Measurements from ENCODE around the gene ASF1B. TPM values are rescaled to one million over a fixed set of nuclear protein-coding genes. Genes with fewer than 3 reads are reported as not detected.

ASF1B gene
- total RNA-seq, 6 donors from 2014 or later = 1.2 to 4.9 (median 3.0) TPM

DNA sequence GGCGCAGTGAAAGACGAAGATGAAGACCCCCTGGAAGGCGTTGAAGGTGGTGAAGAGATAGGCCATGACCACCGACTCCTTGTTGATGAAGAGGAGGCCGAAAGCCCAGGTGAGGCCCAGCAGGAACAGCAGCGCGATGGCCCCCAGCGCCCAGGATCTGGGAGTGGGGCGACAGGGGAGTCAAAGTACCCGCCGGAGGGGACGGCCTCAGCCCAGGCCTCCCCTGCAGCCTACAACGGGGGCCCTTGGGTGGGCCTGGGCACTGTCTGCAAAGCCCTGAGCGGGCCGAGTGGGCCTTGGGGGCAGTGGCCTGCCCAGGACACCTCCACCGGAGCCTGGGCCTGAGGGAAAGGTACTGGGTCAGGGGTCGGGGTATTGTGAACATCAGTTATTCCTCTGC, 19.0 kb upstream of the ASF1B start:
- WGBS, 2 donors = 91 to 98% methylated on average over 11 to 13 of the region's 17 CpGs
- H3K4me1 ChIP-seq = peaks cover 9 to 11% (median 10%) of the 10 kb centered on the region in 4 donors
- ATAC-seq (ENCODE audit: low FRiP score in 2 of 2) = no peak

DNA sequence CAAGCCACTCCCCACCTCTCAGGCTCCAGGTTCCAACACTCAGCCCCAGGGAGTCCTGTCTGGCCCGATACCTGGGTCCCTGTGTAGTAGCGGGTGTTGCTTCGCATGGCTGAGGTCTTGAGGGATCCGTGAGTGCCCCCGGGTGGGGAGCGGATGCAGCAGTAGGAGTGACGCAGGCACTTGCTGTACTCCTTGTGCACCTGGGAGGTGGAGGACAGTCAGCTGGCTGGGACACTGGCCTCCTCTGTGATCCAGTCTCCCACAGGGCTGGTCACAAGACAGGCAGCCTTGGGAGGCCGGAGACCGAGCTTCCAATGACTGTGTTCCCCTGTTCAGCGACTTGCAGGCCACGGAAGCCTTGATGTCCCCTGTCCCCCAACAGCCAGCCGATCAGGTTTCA, 16.3 kb upstream of the ASF1B start:
- Histone ChIP-seq H3K36me3 (peaks cover 0 to 47% (median 38%) of the 10 kb centered on the region in 4 donors), H3K27ac (no peak overlapping the region), H3K27me3 (no peaks in the 10 kb centered on the region), H3K4me3 (no peak overlapping the region), H3K4me1 (peaks cover 32 to 36% (median 35%) of the 10 kb centered on the region in 4 donors), H3K9me3 (no peaks in the 10 kb centered on the region)
- no peak for DNase-seq
- no peak for ATAC-seq (ENCODE audit: low FRiP score in 2 of 2)
- WGBS, 2 donors = 91 to 93% methylated on average over 5 to 12 of the region's 12 CpGs
- TF ChIP-seq, protein P1, sequence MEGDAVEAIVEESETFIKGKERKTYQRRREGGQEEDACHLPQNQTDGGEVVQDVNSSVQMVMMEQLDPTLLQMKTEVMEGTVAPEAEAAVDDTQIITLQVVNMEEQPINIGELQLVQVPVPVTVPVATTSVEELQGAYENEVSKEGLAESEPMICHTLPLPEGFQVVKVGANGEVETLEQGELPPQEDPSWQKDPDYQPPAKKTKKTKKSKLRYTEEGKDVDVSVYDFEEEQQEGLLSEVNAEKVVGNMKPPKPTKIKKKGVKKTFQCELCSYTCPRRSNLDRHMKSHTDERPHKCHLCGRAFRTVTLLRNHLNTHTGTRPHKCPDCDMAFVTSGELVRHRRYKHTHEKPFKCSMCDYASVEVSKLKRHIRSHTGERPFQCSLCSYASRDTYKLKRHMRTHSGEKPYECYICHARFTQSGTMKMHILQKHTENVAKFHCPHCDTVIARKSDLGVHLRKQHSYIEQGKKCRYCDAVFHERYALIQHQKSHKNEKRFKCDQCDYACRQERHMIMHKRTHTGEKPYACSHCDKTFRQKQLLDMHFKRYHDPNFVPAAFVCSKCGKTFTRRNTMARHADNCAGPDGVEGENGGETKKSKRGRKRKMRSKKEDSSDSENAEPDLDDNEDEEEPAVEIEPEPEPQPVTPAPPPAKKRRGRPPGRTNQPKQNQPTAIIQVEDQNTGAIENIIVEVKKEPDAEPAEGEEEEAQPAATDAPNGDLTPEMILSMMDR (IDR thresholded peaks at IDR 0.05) = no peak
- TF ChIP-seq POLR2A (IDR thresholded peaks at IDR 0.05) = no peak
- TF ChIP-seq POLR2AphosphoS5 (IDR thresholded peaks at IDR 0.05) = no peak
- no peak for TF ChIP-seq EP300 (IDR thresholded peaks at IDR 0.05)

More for the DNA sequence above, 19.0 kb upstream of the ASF1B start:
- Histone ChIP-seq H3K36me3 (peaks cover 0 to 70% (median 56%) of the 10 kb centered on the region in 4 donors), H3K9me3 (no peaks in the 10 kb centered on the region), H3K27ac (no peak overlapping the region), H3K4me3 (no peak overlapping the region), H3K27me3 (no peaks in the 10 kb centered on the region)
- TF ChIP-seq EP300 (IDR thresholded peaks at IDR 0.05) (no peak), POLR2A (IDR thresholded peaks at IDR 0.05) (no peak), POLR2AphosphoS5 (IDR thresholded peaks at IDR 0.05) (no peak)
- TF ChIP-seq, protein P1 (IDR thresholded peaks at IDR 0.05) = no peak
- DNase-seq = no peak

DNA sequence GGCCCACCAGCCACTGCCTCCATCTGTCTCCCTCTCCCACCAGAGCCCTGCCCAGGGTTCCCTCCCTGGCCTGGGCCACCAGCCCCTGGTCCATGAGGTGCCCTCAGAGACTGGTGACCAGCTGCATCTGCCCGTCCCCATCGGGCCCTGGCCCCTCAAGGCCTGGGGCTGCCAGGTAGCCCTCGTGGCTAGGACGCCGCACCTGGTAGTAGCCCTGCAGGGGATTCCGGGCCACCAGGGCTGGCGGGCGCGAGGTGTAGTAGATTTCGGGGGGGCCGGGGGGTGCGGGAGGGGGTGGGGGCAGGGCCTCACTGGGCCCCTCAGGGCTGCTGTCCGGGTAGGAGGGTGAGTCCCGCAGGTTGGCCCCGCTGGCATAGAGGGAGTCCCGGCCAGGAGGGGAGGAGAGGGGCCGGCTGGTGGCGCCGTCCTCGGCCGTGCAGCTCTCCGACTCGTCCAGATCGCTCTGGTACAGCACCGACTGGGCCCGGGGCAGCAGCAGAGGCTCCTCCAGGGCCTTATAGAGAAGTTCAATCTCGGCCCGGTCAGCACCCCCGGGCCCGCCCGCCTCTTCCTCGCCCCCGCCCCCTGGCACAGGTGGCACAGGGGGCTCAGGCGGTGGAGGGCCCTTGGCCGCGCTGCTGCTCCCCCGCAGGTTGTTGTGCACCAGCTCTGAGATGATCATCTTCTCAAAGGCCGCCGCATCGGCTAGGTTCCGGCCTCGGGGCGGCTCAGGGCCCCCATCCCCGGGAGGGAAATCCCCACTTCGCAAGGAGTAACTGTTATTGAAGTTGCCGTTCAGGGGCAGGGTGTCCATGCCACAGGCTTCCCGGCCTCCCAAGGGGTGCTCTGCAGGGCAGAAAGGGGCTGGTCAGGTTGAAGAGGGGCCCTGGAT, 14.6 kb upstream of the ASF1B start:
- Histone ChIP-seq H3K9me3 (no peaks in the 10 kb centered on the region), H3K4me3 (no peak overlapping the region), H3K27ac (peak overlapping the region; percentile 74 to 88 (median 78)), H3K4me1 (peaks cover 32 to 38% (median 35%) of the 10 kb centered on the region in 4 donors), H3K36me3 (peaks cover 0 to 30% (median 21%) of the 10 kb centered on the region in 4 donors), H3K27me3 (no peaks in the 10 kb centered on the region)
- ATAC-seq (ENCODE audit: low FRiP score in 2 of 2) (no peak), DNase-seq (peak in 1 of 2 donors; percentile 81)
- 87 to 95% methylated on average over 25 to 29 of the region's 47 CpGs for WGBS, 2 donors
- TF ChIP-seq, protein P1 (IDR thresholded peaks at IDR 0.05) = no peak
- TF ChIP-seq POLR2A (IDR thresholded peaks at IDR 0.05) (no peak), EP300 (IDR thresholded peaks at IDR 0.05) (no peak), POLR2AphosphoS5 (IDR thresholded peaks at IDR 0.05) (no peak)

DNA sequence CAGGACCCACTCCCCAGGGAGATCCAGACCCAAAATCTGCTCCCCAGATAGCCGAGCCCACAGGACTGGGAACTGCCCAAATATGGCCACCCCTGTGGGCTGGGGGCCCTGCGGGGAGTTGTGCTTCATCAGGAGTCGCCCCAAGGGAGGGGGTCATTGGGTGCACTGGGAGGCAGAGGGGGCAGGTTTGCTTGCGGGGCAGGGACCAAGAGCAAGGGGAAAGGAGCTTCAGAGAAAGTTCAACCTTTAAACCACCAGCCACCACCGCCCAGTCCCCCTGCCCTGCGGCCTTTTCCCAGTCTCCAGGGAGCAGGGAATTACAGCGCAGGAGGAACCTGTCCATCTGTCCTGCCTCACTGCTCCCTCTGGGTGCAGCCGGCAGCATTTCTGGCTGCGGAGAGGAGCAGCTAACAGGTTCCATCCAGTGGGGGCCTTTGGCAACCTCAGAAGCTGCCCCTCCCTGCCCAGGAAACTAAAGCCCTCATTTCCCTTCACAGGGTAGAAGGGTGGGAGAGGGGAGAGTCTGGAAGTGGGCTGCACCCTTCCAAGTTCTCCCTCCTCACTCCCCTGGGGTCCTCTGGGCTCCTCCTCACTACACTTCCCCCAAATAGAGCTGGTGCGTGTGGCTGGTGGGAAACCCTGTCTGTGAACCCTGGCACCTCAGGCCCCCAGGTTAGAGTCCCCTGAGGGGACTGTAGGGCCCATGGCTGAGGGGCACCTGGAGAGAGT, 13.8 kb upstream of the ASF1B start:
- TF ChIP-seq POLR2AphosphoS5 (IDR thresholded peaks at IDR 0.05) (no peak), POLR2A (IDR thresholded peaks at IDR 0.05) (no peak)
- TF ChIP-seq, protein P1 (IDR thresholded peaks at IDR 0.05) = peak in 1 of 6 experiments; percentile 8
- no peaks in the 10 kb centered on the region for H3K9me3 ChIP-seq
- peaks cover 0 to 22% (median 14%) of the 10 kb centered on the region in 4 donors for H3K36me3 ChIP-seq
- H3K4me1 ChIP-seq = peaks cover 35 to 38% (median 37%) of the 10 kb centered on the region in 4 donors
- ATAC-seq (ENCODE audit: low FRiP score in 2 of 2) = no peak
- no peak for DNase-seq
- peak overlapping the region; percentile 74 to 88 (median 78) for H3K27ac ChIP-seq
- peak overlapping the region in 2 of 4 donors; percentile 24 to 31 for H3K4me3 ChIP-seq
- H3K27me3 ChIP-seq = no peaks in the 10 kb centered on the region
- 25 to 50% methylated on average over 3 to 10 of the region's 10 CpGs for WGBS, 2 donors

Measured in upper lobe of left lung (tissue), 6 donors.